SK-N-SH (cell line): ENCODE measurements around the gene GABRG3. TPM values are rescaled to one million over a fixed set of nuclear protein-coding genes. Genes with fewer than 3 reads are reported as not detected.

Source experiments
- CTCF ChIA-PET: fragments of 300-600, 350-600 bp; formaldehyde crosslinking; extraction: SDS; loops from one replicate; lab custom pipeline; 2021; lab: Yijun Ruan, JAX
- POLR2A ChIA-PET: fragments of 350-600 bp; sonication (Branson Sonifier 250); formaldehyde crosslinking; extraction: SDS; loops from one replicate; lab custom pipeline; 2020; ENCODE audit warnings: antibody characterized with exemption, inconsistent platforms; lab: Yijun Ruan, JAX
- DNase-seq: peaks from one replicate; pipeline ENCODE4 v3.0.0; 2012
- H2AFZ ChIP-seq: fragments of 200-600 bp; sonication (generic); 2 replicates; pipeline ENCODE4 v1.8.1; 2016; ENCODE audit warnings: antibody characterized with exemption, mild to moderate bottlenecking, low read depth
- H3F3A ChIP-seq: fragments of 200-600 bp; sonication (generic); replicated peaks from 2 replicates; pipeline ENCODE3; 2016; ENCODE audit warnings: antibody characterized with exemption, mild to moderate bottlenecking; ENCODE audit not compliant: insufficient read depth
- H3K27ac ChIP-seq, 2 experiments: fragments of 200-500 bp in 1 of 2; fragments of 200-600 bp in 1 of 2; sonication (Bioruptor generic) in 1 of 2; sonication (generic), shearing (Covaris generic) in 1 of 2; 2 replicates each; pipeline versions ENCODE4 v1.5.1 to v1.6.1; 2014 to 2016; ENCODE audit warnings: low read depth in 2 of 2, inconsistent platforms in 1 of 2, low read length in 1 of 2, mild to moderate bottlenecking in 1 of 2, mixed read lengths in 1 of 2
- H3K27me3 ChIP-seq: fragments of 200-600 bp; sonication (generic), shearing (Covaris generic); 2 replicates; pipeline ENCODE4 v1.6.1; 2016; ENCODE audit warnings: mixed run types; ENCODE audit not compliant: insufficient read depth
- H3K36me3 ChIP-seq, 2 experiments: fragments of 200-500 bp in 1 of 2; fragments of 200-600 bp in 1 of 2; sonication (Bioruptor generic) in 1 of 2; sonication (generic) in 1 of 2; replicated peaks in 1 of 2; 2 replicates each; pipeline versions ENCODE3 to v1.5.1; 2014 to 2016; ENCODE audit warnings: low read length in 1 of 2, mild to moderate bottlenecking in 1 of 2; ENCODE audit not compliant: insufficient read depth in 2 of 2, control insufficient read depth in 1 of 2
- H3K4me1 ChIP-seq, 2 experiments: fragments of 200-500 bp in 1 of 2; fragments of 200-600 bp in 1 of 2; sonication (Bioruptor generic) in 1 of 2; sonication (generic), shearing (Covaris generic) in 1 of 2; 2 replicates each; pipeline versions ENCODE4 v1.5.1 to v1.6.1; 2014 to 2016; ENCODE audit warnings: low read depth in 1 of 2, low read length in 1 of 2, mixed run types in 1 of 2; ENCODE audit not compliant: insufficient read depth in 2 of 2, control insufficient read depth in 1 of 2
- H3K4me2 ChIP-seq: fragments of 200-600 bp; sonication (generic), shearing (Covaris generic); 2 replicates; pipeline ENCODE4 v1.6.1; 2017; ENCODE audit warnings: mixed run types
- H3K4me3 ChIP-seq, 2 experiments: fragments of 200-500 bp in 1 of 2; fragments of 200-600 bp in 1 of 2; sonication (Bioruptor generic) in 1 of 2; sonication (generic), shearing (Covaris generic) in 1 of 2; 2 replicates each; pipeline versions ENCODE4 v1.5.1 to v1.8.1; 2014 to 2016; ENCODE audit warnings: low read depth in 2 of 2, inconsistent platforms in 1 of 2, low read length in 1 of 2, mild to moderate bottlenecking in 1 of 2, mixed read lengths in 1 of 2, moderate library complexity in 1 of 2
- H3K79me2 ChIP-seq: fragments of 200-600 bp; sonication (generic); 2 replicates; pipeline ENCODE4 v1.8.1; 2017; ENCODE audit warnings: mild to moderate bottlenecking; ENCODE audit not compliant: insufficient read depth
- H3K9ac ChIP-seq: fragments of 200-600 bp; sonication (generic); 2 replicates; pipeline ENCODE4 v1.6.1; 2017; ENCODE audit warnings: mixed run types
- H3K9me2 ChIP-seq: fragments of 200-600 bp; sonication (generic); 2 replicates; pipeline ENCODE4 v1.6.1; 2017; ENCODE audit warnings: mixed run types
- H3K9me3 ChIP-seq: fragments of 200-600 bp; sonication (generic); 2 replicates; pipeline ENCODE4 v1.6.1; 2017; ENCODE audit warnings: mixed run types, mild to moderate bottlenecking, moderate library complexity
- H4K20me1 ChIP-seq: fragments of 200-600 bp; sonication (generic); 2 replicates; pipeline ENCODE4 v1.6.1; 2017; ENCODE audit warnings: mild to moderate bottlenecking, mixed run types; ENCODE audit not compliant: insufficient read depth
- CHD2 ChIP-seq: fragments of 150-350 bp; IDR thresholded peaks from 2 replicates; pipeline ENCODE4 v1.6.1; 2018; ENCODE audit warnings: low read length; ENCODE audit not compliant: partially characterized antibody
- EP300 ChIP-seq, 2 experiments: IDR thresholded peaks; 2 replicates each; pipeline versions ENCODE4 v1.4.0 to v1.6.1; 2012; ENCODE audit warnings: borderline replicate concordance in 1 of 2, low read depth in 1 of 2, low read length in 1 of 2
- FOXJ3 ChIP-seq: sonication (generic); formaldehyde crosslinking; IDR thresholded peaks from 2 replicates; pipeline ENCODE4 v1.5.1; 2020; ENCODE audit warnings: mild to moderate bottlenecking, missing genetic modification reagents
- FOXM1 ChIP-seq: IDR thresholded peaks from 2 replicates; pipeline ENCODE4 v1.4.0; 2012; ENCODE audit warnings: low read depth, mild to moderate bottlenecking
- MEF2A ChIP-seq: IDR thresholded peaks from 2 replicates; pipeline ENCODE4 v1.4.0; 2012; ENCODE audit warnings: low read depth, borderline replicate concordance
- MXI1 ChIP-seq: IDR thresholded peaks from 2 replicates; pipeline ENCODE4 v1.6.1; 2012; ENCODE audit warnings: mild to moderate bottlenecking, low read depth, low read length, improper control_type of control experiment
- NFIC ChIP-seq: IDR thresholded peaks from 2 replicates; pipeline ENCODE4 v1.4.0; 2012; ENCODE audit warnings: borderline replicate concordance
- NRF1 ChIP-seq: IDR thresholded peaks from 2 replicates; pipeline ENCODE4 v1.6.1; 2012; ENCODE audit warnings: low read depth, mild to moderate bottlenecking, low read length
- RCOR1 ChIP-seq: fragments of 150-350 bp; IDR thresholded peaks from 2 replicates; pipeline ENCODE4 v1.6.1; 2017; ENCODE audit warnings: antibody characterized with exemption, low read length
- SIN3A ChIP-seq: IDR thresholded peaks from 2 replicates; pipeline ENCODE4 v1.6.1; 2012; ENCODE audit warnings: low read depth, mild to moderate bottlenecking, low read length, moderate library complexity, borderline replicate concordance
- SMC3 ChIP-seq: IDR thresholded peaks from 2 replicates; pipeline ENCODE4 v1.6.1; 2012; ENCODE audit warnings: low read depth, low read length, improper control_type of control experiment
- TAF1 ChIP-seq: IDR thresholded peaks from 2 replicates; pipeline ENCODE4 v1.6.1; 2012; ENCODE audit warnings: low read depth, mild to moderate bottlenecking, low read length, moderate library complexity, borderline replicate concordance
- TCF12 ChIP-seq: IDR thresholded peaks from 2 replicates; pipeline ENCODE4 v1.4.0; 2012
- TEAD4 ChIP-seq: IDR thresholded peaks from 2 replicates; pipeline ENCODE4 v1.4.0; 2012; ENCODE audit warnings: mild to moderate bottlenecking, borderline replicate concordance; ENCODE audit not compliant: insufficient read depth
- WGBS: methylation state at CpG from one replicate; pipeline ENCODE4 v1.1.6; 2017; ENCODE audit warnings: low lambda C conversion rate; 5-methylcytosine and 5-hydroxymethylcytosine counted together
- polyA plus RNA-seq, 3 experiments: library from polyadenylated mRNA; depleted of rRNA; stranded (reverse); fragments of >200 nt; gene quantifications; 2 replicates each; pipeline ENCODE4 v1.2.3, GENCODE V29; 2012
- TF ChIP-seq, protein P1 (sequence below): IDR thresholded peaks from 2 replicates; pipeline ENCODE4; 2012
- TF ChIP-seq, protein P2 (sequence below): fragments of 200-600 bp; sonication (generic); IDR thresholded peaks from 2 replicates; pipeline ENCODE4 v1.6.1; 2017; ENCODE audit warnings: antibody characterized with exemption, mild to moderate bottlenecking, moderate library complexity
- TF ChIP-seq, protein P3 (sequence below): fragments of 150-350 bp; IDR thresholded peaks from 2 replicates; pipeline ENCODE4 v1.6.1; 2017; ENCODE audit warnings: antibody characterized with exemption, low read length, low read depth, borderline replicate concordance
- TF ChIP-seq, protein P4 (sequence below): IDR thresholded peaks from 2 replicates; pipeline ENCODE4 v1.4.0; 2012; ENCODE audit warnings: low read depth, borderline replicate concordance
- TF ChIP-seq, protein P5 (sequence below): IDR thresholded peaks from 2 replicates; pipeline ENCODE4 v1.4.0; 2012; ENCODE audit warnings: low read depth
- TF ChIP-seq, protein P6 (sequence below): IDR thresholded peaks from 2 replicates; pipeline ENCODE4 v1.4.0; 2012; ENCODE audit warnings: low read depth, borderline replicate concordance

Gene GABRG3
- polyA plus RNA-seq, 1 of the 3 experiments (the other 2 are of a cell fraction): not detected

DNA sequence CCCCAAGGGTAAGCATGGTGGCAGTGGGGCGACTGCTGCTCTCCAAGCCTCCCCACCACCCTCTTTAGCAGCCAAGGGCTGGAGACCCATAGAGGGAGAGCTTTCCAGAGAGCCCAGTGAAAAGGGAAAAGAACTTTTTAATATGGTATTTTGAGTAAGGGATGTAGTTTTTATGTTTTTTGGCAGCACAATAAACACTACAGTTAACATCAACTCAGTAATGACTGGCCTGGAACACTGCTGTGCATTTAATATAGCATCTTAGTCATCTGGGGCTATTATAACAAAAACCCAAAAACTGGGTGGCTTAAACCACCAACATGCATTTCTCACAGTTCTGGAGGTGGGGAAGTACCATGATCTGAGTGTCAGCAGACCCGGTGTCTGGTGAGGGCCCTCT is 495.8 kb downstream of the GABRG3 start:
- WGBS: 27% methylated on average over 2 of the region's 2 CpGs
- Histone ChIP-seq H3K79me2 (no peaks in the 10 kb centered on the region), H3K4me1 (no peaks in the 10 kb centered on the region), H3F3A (no peaks in the 10 kb centered on the region), H3K4me3 (no peak overlapping the region), H3K9me2 (no peaks in the 10 kb centered on the region; the same call in 1 of the 2 replicates), H3K4me2 (no peak overlapping the region), H4K20me1 (no peaks in the 10 kb centered on the region), H3K27me3 (no peaks in the 10 kb centered on the region), H3K9ac (no peak overlapping the region), H2AFZ (no peak overlapping the region), H3K36me3 (no peaks in the 10 kb centered on the region), H3K27ac (no peak overlapping the region), H3K9me3 (no peaks in the 10 kb centered on the region; the same call in none of the 2 replicates)
- CTCF ChIA-PET: no interaction called here
- POLR2A ChIA-PET: no interaction called here
- no peak for DNase-seq
- TF ChIP-seq NFIC: no peak
- TF ChIP-seq, protein P1, sequence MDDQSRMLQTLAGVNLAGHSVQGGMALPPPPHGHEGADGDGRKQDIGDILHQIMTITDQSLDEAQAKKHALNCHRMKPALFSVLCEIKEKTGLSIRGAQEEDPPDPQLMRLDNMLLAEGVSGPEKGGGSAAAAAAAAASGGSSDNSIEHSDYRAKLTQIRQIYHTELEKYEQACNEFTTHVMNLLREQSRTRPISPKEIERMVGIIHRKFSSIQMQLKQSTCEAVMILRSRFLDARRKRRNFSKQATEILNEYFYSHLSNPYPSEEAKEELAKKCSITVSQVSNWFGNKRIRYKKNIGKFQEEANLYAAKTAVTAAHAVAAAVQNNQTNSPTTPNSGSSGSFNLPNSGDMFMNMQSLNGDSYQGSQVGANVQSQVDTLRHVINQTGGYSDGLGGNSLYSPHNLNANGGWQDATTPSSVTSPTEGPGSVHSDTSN: no peak
- TF ChIP-seq TAF1: no peak
- TF ChIP-seq MXI1: no peak
- TF ChIP-seq FOXM1: no peak
- TF ChIP-seq RCOR1: no peak
- no peak for TF ChIP-seq SIN3A
- no peak for TF ChIP-seq TEAD4
- TF ChIP-seq, protein P2, sequence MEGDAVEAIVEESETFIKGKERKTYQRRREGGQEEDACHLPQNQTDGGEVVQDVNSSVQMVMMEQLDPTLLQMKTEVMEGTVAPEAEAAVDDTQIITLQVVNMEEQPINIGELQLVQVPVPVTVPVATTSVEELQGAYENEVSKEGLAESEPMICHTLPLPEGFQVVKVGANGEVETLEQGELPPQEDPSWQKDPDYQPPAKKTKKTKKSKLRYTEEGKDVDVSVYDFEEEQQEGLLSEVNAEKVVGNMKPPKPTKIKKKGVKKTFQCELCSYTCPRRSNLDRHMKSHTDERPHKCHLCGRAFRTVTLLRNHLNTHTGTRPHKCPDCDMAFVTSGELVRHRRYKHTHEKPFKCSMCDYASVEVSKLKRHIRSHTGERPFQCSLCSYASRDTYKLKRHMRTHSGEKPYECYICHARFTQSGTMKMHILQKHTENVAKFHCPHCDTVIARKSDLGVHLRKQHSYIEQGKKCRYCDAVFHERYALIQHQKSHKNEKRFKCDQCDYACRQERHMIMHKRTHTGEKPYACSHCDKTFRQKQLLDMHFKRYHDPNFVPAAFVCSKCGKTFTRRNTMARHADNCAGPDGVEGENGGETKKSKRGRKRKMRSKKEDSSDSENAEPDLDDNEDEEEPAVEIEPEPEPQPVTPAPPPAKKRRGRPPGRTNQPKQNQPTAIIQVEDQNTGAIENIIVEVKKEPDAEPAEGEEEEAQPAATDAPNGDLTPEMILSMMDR: no peak
- no peak for TF ChIP-seq SMC3
- TF ChIP-seq CHD2: no peak
- TF ChIP-seq, protein P3, sequence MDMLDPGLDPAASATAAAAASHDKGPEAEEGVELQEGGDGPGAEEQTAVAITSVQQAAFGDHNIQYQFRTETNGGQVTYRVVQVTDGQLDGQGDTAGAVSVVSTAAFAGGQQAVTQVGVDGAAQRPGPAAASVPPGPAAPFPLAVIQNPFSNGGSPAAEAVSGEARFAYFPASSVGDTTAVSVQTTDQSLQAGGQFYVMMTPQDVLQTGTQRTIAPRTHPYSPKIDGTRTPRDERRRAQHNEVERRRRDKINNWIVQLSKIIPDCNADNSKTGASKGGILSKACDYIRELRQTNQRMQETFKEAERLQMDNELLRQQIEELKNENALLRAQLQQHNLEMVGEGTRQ: no peak
- TF ChIP-seq FOXJ3: no peak
- no peak for TF ChIP-seq NRF1
- no peak for TF ChIP-seq MEF2A
- TF ChIP-seq EP300 (IDR thresholded peaks at IDR 0.05; ENCODE audit: borderline replicate concordance in 1 of 2, low read depth in 1 of 2, low read length in 1 of 2): no peak
- TF ChIP-seq, protein P4, sequence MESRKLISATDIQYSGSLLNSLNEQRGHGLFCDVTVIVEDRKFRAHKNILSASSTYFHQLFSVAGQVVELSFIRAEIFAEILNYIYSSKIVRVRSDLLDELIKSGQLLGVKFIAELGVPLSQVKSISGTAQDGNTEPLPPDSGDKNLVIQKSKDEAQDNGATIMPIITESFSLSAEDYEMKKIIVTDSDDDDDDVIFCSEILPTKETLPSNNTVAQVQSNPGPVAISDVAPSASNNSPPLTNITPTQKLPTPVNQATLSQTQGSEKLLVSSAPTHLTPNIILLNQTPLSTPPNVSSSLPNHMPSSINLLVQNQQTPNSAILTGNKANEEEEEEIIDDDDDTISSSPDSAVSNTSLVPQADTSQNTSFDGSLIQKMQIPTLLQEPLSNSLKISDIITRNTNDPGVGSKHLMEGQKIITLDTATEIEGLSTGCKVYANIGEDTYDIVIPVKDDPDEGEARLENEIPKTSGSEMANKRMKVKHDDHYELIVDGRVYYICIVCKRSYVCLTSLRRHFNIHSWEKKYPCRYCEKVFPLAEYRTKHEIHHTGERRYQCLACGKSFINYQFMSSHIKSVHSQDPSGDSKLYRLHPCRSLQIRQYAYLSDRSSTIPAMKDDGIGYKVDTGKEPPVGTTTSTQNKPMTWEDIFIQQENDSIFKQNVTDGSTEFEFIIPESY: no peak
- TF ChIP-seq TCF12: no peak
- TF ChIP-seq, protein P5, sequence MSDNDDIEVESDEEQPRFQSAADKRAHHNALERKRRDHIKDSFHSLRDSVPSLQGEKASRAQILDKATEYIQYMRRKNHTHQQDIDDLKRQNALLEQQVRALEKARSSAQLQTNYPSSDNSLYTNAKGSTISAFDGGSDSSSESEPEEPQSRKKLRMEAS: no peak
- TF ChIP-seq, protein P6, sequence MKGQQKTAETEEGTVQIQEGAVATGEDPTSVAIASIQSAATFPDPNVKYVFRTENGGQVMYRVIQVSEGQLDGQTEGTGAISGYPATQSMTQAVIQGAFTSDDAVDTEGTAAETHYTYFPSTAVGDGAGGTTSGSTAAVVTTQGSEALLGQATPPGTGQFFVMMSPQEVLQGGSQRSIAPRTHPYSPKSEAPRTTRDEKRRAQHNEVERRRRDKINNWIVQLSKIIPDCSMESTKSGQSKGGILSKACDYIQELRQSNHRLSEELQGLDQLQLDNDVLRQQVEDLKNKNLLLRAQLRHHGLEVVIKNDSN: no peak
